Neural cell (in vitro differentiated cells): ENCODE data around the gene SCGN.

Source experiments
- CTCF ChIP-seq: fragments of 450-650 bp; IDR thresholded peaks from 2 replicates; pipeline ENCODE4 v1.5.1; 2014; ENCODE audit warnings: antibody characterized with exemption, mild to moderate bottlenecking, moderate library complexity; ENCODE audit not compliant: poor library complexity, severe bottlenecking
- EP300 ChIP-seq: fragments of 450-650 bp; conservative IDR thresholded peaks from 2 replicates; pipeline ENCODE4 v1.6.1; 2014; ENCODE audit warnings: antibody characterized with exemption, mild to moderate bottlenecking, moderate library complexity; ENCODE audit not compliant: poor library complexity, severe bottlenecking
- EZH2 ChIP-seq: fragments of 200-600, 300-800 bp; shearing (Covaris generic), sonication (generic); IDR thresholded peaks from 2 replicates; pipeline ENCODE4 v1.6.1; 2014; ENCODE audit warnings: antibody characterized with exemption, low read length, borderline replicate concordance, mild to moderate bottlenecking; ENCODE audit not compliant: insufficient read depth, poor library complexity, severe bottlenecking
- MXI1 ChIP-seq: fragments of 450-650 bp; conservative IDR thresholded peaks from 2 replicates; pipeline ENCODE4 v1.6.1; 2014; ENCODE audit warnings: antibody characterized with exemption, mild to moderate bottlenecking; ENCODE audit not compliant: poor library complexity, severe bottlenecking
- POLR2AphosphoS5 ChIP-seq: IDR thresholded peaks from 2 replicates; pipeline ENCODE4 v1.6.1; 2012
- RAD21 ChIP-seq: fragments of 450-650 bp; conservative IDR thresholded peaks from 2 replicates; pipeline ENCODE4 v1.6.1; 2014; ENCODE audit warnings: antibody characterized with exemption, mild to moderate bottlenecking, moderate library complexity
- REST ChIP-seq: IDR thresholded peaks from 2 replicates; pipeline ENCODE4 v1.6.1; 2012; ENCODE audit warnings: borderline replicate concordance
- SMC3 ChIP-seq: fragments of 450-650 bp; conservative IDR thresholded peaks from 2 replicates; pipeline ENCODE4 v1.6.1; 2014; ENCODE audit warnings: antibody characterized with exemption, mild to moderate bottlenecking, moderate library complexity; ENCODE audit not compliant: poor library complexity
- TAF1 ChIP-seq: IDR thresholded peaks from 2 replicates; pipeline ENCODE4 v1.6.1; 2012; ENCODE audit warnings: low read depth

GRCh38 chr6:25743868-25744267 is 91.9 kb downstream of the SCGN start:
- TF ChIP-seq POLR2AphosphoS5 (no peak), REST (no peak), MXI1 (no peak), CTCF (no peak), EP300 (no peak), EZH2 (no peak), RAD21 (no peak), TAF1 (no peak), SMC3 (no peak)
